Measurements from ENCODE around the gene RBMS1.

DNA sequence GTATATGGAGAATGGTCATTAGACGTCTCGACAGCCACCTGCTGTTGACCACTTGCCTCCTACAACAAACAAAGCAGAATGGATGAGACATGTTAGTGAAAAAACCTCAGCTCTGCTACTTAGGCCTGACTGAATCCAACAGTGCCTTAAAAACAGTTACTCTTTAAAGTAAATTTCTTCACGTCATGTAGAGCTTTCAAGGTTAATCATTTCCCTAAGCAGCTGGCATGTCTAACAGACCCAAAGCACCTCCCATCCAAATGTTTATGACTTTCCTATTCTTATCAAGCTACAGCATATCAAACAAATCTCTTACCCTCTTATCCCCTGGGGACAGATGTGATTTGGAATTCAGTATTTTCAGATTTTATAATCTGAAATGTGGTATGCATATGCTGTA, 218.0 kb downstream of the RBMS1 start:
- no peak for TF ChIP-seq POLR2A (IDR thresholded peaks at IDR 0.05)
- TF ChIP-seq, protein P1, sequence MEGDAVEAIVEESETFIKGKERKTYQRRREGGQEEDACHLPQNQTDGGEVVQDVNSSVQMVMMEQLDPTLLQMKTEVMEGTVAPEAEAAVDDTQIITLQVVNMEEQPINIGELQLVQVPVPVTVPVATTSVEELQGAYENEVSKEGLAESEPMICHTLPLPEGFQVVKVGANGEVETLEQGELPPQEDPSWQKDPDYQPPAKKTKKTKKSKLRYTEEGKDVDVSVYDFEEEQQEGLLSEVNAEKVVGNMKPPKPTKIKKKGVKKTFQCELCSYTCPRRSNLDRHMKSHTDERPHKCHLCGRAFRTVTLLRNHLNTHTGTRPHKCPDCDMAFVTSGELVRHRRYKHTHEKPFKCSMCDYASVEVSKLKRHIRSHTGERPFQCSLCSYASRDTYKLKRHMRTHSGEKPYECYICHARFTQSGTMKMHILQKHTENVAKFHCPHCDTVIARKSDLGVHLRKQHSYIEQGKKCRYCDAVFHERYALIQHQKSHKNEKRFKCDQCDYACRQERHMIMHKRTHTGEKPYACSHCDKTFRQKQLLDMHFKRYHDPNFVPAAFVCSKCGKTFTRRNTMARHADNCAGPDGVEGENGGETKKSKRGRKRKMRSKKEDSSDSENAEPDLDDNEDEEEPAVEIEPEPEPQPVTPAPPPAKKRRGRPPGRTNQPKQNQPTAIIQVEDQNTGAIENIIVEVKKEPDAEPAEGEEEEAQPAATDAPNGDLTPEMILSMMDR (IDR thresholded peaks at IDR 0.05) = no peak
